IPS-20b (cell line): ENCODE measurements around the gene TSPAN18.

Experiments
- H3K27ac ChIP-seq: one replicate; pipeline ENCODE4 v1.5.1; 2013; ENCODE audit warnings: low read length
- H3K27me3 ChIP-seq: 2 replicates; pipeline ENCODE4 v1.6.1; 2013; ENCODE audit warnings: mild to moderate bottlenecking, low read length, inconsistent platforms; ENCODE audit not compliant: insufficient read depth
- H3K36me3 ChIP-seq: 2 replicates; pipeline ENCODE4 v1.6.1; 2013; ENCODE audit warnings: low read depth, mild to moderate bottlenecking, inconsistent platforms, low read length, moderate library complexity; ENCODE audit not compliant: insufficient read depth
- H3K4me1 ChIP-seq: 2 replicates; pipeline ENCODE4 v1.6.1; 2013; ENCODE audit warnings: mild to moderate bottlenecking, control low read depth, inconsistent platforms, low read length, moderate library complexity; ENCODE audit not compliant: insufficient read depth
- H3K4me3 ChIP-seq: 2 replicates; pipeline ENCODE4 v1.5.1; 2013; ENCODE audit warnings: mild to moderate bottlenecking, low read length, inconsistent platforms
- H3K9ac ChIP-seq: 2 replicates; pipeline ENCODE4 v1.6.1; 2013; ENCODE audit warnings: low read depth, mild to moderate bottlenecking, inconsistent platforms, low read length, moderate library complexity
- H3K9me3 ChIP-seq: 2 replicates; pipeline ENCODE4 v1.6.1; 2013; ENCODE audit warnings: mild to moderate bottlenecking, low read depth, low read length, inconsistent platforms; ENCODE audit not compliant: insufficient read depth

Gene TSPAN18

DNA sequence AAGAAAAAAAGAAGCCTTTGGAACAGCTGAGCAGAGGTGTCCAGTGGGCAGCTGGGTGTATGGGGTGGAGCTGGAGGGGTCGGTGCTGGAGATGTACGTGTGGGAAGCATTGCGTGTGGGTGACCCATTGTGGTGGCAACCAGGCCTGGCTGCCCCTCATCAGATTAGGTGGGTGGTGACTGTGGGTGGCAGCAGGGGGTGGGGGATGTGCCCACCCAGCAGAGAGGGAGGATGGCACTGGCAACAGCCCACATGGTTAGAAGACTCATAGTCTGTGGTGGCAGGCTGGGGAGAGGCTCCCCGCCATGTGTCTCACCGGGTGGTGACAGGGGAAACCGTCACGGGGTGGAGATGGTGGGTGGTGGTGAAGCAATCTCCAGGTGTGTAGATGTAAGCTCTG, 196.4 kb downstream of the TSPAN18 start:
- Histone ChIP-seq H3K9ac (no peak overlapping the region), H3K27me3 (no peaks in the 10 kb centered on the region), H3K27ac (no peak overlapping the region), H3K9me3 (no peaks in the 10 kb centered on the region), H3K36me3 (no peaks in the 10 kb centered on the region; the same call in 1 of the 2 replicates), H3K4me3 (no peak overlapping the region), H3K4me1 (peaks cover 2% of the 10 kb centered on the region; the same call in 1 of the 2 replicates)

GRCh38 chr11:44923806-44924205, 197.0 kb downstream of the TSPAN18 start:
- Histone ChIP-seq H3K27me3 (no peaks in the 10 kb centered on the region), H3K27ac (no peak overlapping the region), H3K9me3 (no peaks in the 10 kb centered on the region), H3K4me3 (no peak overlapping the region), H3K9ac (no peak overlapping the region), H3K4me1 (peaks cover 3% of the 10 kb centered on the region; the same call in 1 of the 2 replicates), H3K36me3 (no peaks in the 10 kb centered on the region; the same call in 1 of the 2 replicates)

GRCh38 chr11:44926036-44926435, 199.3 kb downstream of the TSPAN18 start:
- H3K36me3 ChIP-seq = no peaks in the 10 kb centered on the region; the same call in 1 of the 2 replicates
- peaks cover 3% of the 10 kb centered on the region; the same call in 1 of the 2 replicates for H3K4me1 ChIP-seq
- no peak overlapping the region for H3K27ac ChIP-seq
- H3K9me3 ChIP-seq = no peaks in the 10 kb centered on the region
- no peaks in the 10 kb centered on the region for H3K27me3 ChIP-seq
- H3K9ac ChIP-seq = no peak overlapping the region
- no peak overlapping the region for H3K4me3 ChIP-seq

DNA sequence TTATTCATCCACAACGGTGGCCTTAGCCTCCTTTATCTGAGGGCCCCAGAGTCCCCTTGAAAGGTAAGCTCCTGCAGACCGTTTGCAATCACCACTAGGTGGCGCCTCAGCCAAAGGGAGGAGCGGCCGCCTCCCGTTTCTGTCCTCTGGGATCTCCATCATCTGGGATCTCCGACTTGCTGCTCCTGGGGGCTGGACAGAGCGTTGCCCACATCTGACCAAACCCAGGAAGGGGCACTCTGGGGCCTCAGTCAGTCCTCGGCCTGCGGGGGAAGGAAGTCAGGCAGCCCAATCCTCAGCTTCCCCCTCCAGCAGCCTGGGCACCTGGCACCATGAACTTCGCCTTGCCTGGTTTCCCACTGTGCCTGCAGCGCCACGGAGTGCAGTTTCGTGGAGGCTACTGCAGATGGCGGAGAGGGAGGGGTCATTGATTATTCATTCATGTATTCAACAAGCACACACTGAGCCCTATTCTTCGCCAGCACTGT, 200.5 kb downstream of the TSPAN18 start:
- Histone ChIP-seq H3K27me3 (no peaks in the 10 kb centered on the region), H3K9me3 (no peaks in the 10 kb centered on the region), H3K36me3 (no peaks in the 10 kb centered on the region; the same call in 1 of the 2 replicates), H3K27ac (no peak overlapping the region), H3K4me3 (no peak overlapping the region; the same call in 1 of the 2 replicates), H3K9ac (no peak overlapping the region), H3K4me1 (peaks cover 7% of the 10 kb centered on the region; the same call in 1 of the 2 replicates)

DNA sequence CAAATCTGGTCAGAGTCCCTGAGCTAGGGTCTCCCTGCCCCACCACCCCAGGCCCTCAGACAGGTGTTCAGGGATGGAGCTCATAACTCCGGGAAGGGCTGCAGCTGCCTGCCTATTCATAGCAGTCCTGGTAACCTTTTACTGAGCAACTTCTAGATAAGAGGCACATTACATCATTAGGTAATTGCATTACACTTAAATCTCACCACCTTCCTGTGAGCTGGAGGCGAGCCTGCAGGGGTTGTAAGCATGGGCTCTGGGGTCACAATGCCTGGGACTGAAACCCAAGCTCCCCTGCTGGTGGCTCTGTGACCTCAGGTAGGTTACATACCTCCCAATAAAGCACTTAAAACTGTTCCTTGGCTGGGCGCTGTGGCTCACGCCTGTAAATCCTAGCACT, 201.4 kb downstream of the TSPAN18 start:
- no peak overlapping the region for H3K9ac ChIP-seq
- no peaks in the 10 kb centered on the region for H3K9me3 ChIP-seq
- no peak overlapping the region for H3K4me3 ChIP-seq
- peaks cover 7% of the 10 kb centered on the region; the same call in 1 of the 2 replicates for H3K4me1 ChIP-seq
- H3K27ac ChIP-seq = no peak overlapping the region
- H3K27me3 ChIP-seq = no peaks in the 10 kb centered on the region
- no peaks in the 10 kb centered on the region; the same call in 1 of the 2 replicates for H3K36me3 ChIP-seq

- H3K9ac ChIP-seq = no peak overlapping the region
- no peaks in the 10 kb centered on the region for H3K9me3 ChIP-seq
- no peak overlapping the region for H3K4me3 ChIP-seq
- peaks cover 7% of the 10 kb centered on the region; the same call in 1 of the 2 replicates for H3K4me1 ChIP-seq
- H3K27ac ChIP-seq = no peak overlapping the region
- H3K36me3 ChIP-seq = no peaks in the 10 kb centered on the region; the same call in 1 of the 2 replicates
- no peaks in the 10 kb centered on the region for H3K27me3 ChIP-seq
Measured at GRCh38 chr11:44928816-44929215, 202.1 kb downstream of the TSPAN18 start.

GRCh38 chr11:44930588-44931302, 204.0 kb downstream of the TSPAN18 start:
- peaks cover 4% of the 10 kb centered on the region; the same call in 1 of the 2 replicates for H3K36me3 ChIP-seq
- peak overlapping the region; percentile 48 for H3K9ac ChIP-seq
- H3K27me3 ChIP-seq = no peaks in the 10 kb centered on the region
- no peak overlapping the region for H3K27ac ChIP-seq
- H3K4me3 ChIP-seq = no peak overlapping the region
- no peaks in the 10 kb centered on the region for H3K9me3 ChIP-seq
- H3K4me1 ChIP-seq = peaks cover 7% of the 10 kb centered on the region; the same call in 1 of the 2 replicates

DNA sequence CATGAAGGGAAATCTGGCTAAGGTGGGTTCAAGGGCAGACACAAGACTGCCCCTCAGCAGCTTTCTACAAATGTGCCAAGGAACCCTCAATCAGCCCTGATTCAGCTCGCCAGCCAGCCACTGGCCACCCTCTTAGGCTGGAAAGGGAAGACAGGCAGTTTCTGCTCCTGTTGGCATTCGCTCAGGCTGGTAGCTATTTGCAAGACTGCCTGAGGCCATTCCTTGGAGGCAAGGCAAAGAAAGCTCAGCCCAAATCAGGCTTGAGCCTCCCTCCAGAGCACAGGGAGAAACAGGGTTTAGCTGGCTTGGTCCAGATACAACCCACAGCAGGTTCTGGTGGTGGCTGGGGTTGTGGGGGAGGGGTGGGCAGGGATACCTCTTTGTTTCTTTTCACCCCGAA, 204.7 kb downstream of the TSPAN18 start:
- Histone ChIP-seq H3K4me3 (no peak overlapping the region), H3K27ac (no peak overlapping the region), H3K9ac (peak overlapping the region; percentile 48; the same call in 1 of the 2 replicates), H3K4me1 (peaks cover 7% of the 10 kb centered on the region; the same call in 1 of the 2 replicates), H3K36me3 (peaks cover 4% of the 10 kb centered on the region; the same call in 1 of the 2 replicates), H3K27me3 (no peaks in the 10 kb centered on the region), H3K9me3 (no peaks in the 10 kb centered on the region)

DNA sequence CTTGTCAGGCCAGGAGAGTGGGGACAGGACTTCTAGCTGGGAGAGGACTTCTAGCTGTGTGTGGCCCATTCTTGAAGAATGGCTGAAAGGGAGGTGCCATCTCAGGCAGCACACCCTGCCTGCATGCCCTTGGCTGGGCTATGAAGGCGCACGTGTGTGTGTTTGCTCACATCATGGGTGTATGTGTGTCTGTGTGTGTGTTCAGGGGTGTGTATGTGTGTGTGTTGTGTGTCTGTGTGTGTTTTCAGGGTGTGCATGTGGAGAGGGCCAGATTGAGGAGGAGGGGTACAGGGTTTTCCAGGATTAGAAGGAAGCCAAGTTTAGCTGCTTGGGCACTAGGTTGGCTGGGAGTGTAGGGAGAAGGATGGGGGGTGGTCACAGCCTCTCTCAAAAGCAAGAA, 207.3 kb downstream of the TSPAN18 start:
- Histone ChIP-seq H3K4me1 (peaks cover 4% of the 10 kb centered on the region; the same call in 1 of the 2 replicates), H3K27me3 (no peaks in the 10 kb centered on the region), H3K9ac (no peak overlapping the region), H3K4me3 (no peak overlapping the region), H3K36me3 (peaks cover 4% of the 10 kb centered on the region; the same call in 1 of the 2 replicates), H3K27ac (no peak overlapping the region), H3K9me3 (no peaks in the 10 kb centered on the region)

- peaks cover 4% of the 10 kb centered on the region; the same call in 1 of the 2 replicates for H3K4me1 ChIP-seq
- peaks cover 4% of the 10 kb centered on the region; the same call in 1 of the 2 replicates for H3K36me3 ChIP-seq
- H3K9ac ChIP-seq = no peak overlapping the region
- H3K27me3 ChIP-seq = no peaks in the 10 kb centered on the region
- no peak overlapping the region for H3K27ac ChIP-seq
- no peaks in the 10 kb centered on the region for H3K9me3 ChIP-seq
- H3K4me3 ChIP-seq = no peak overlapping the region
Measured at GRCh38 chr11:44934735-44935250, 208.0 kb downstream of the TSPAN18 start.

GRCh38 chr11:44936525-44936924, 209.8 kb downstream of the TSPAN18 start:
- Histone ChIP-seq H3K27me3 (no peaks in the 10 kb centered on the region), H3K9ac (no peak overlapping the region), H3K27ac (no peak overlapping the region), H3K4me1 (no peaks in the 10 kb centered on the region; the same call in 1 of the 2 replicates), H3K4me3 (peak overlapping the region; percentile 44; the same call in 1 of the 2 replicates), H3K9me3 (no peaks in the 10 kb centered on the region), H3K36me3 (peaks cover 4% of the 10 kb centered on the region; the same call in 1 of the 2 replicates)
